GM19023 (cell line): ENCODE measurements around the gene CDH3.

Experiments used
- ATAC-seq: cut with Tn5 transposase; IDR thresholded peaks from one replicate; pipeline ENCODE4 v1.9.1; 2021; ENCODE audit warnings: mild to moderate bottlenecking, moderate library complexity; ENCODE audit not compliant: unreplicated experiment

CDH3 gene

DNA sequence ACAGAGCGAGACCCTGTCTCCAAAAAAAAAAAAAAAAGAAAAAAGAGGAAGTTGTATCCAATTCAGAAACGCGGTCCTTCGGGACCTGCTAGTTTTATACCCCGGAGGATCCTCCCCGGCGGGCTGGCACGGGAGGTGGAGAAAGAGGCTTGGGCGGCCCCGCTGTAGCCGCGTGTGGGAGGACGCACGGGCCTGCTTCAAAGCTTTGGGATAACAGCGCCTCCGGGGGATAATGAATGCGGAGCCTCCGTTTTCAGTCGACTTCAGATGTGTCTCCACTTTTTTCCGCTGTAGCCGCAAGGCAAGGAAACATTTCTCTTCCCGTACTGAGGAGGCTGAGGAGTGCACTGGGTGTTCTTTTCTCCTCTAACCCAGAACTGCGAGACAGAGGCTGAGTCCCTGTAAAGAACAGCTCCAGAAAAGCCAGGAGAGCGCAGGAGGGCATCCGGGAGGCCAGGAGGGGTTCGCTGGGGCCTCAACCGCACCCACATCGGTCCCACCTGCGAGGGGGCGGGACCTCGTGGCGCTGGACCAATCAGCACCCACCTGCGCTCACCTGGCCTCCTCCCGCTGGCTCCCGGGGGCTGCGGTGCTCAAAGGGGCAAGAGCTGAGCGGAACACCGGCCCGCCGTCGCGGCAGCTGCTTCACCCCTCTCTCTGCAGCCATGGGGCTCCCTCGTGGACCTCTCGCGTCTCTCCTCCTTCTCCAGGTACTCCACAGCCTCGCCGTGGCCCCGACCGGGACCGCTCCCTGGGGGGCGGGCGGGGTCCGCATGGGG is at the start of gene CDH3:
Gene CDH3 (plus strand): TSS at position 596 of the 779 bp plus-strand sequence. CDS start 70 bp downstream, at position 666.
- no peak for ATAC-seq

DNA sequence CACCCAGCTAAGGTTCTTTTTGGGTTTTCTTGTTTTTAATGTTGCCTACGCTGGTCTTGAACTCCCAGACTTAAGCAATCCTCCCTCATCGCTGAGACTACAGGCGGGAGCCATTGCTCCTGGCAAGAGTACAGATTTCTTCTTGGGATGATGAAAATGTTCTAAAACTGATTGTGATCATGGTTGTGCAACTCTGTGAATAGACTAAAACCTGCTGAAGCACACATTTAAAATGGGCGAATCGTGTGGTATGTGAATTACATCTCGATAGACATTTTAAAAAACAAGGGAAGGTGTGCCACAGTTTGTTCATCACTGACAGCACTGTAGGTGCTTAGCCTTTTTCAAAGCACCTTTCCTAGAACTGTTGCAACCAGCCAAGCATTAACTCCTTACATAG is 48.8 kb upstream of the CDH3 start:
- ATAC-seq, result no peak

DNA sequence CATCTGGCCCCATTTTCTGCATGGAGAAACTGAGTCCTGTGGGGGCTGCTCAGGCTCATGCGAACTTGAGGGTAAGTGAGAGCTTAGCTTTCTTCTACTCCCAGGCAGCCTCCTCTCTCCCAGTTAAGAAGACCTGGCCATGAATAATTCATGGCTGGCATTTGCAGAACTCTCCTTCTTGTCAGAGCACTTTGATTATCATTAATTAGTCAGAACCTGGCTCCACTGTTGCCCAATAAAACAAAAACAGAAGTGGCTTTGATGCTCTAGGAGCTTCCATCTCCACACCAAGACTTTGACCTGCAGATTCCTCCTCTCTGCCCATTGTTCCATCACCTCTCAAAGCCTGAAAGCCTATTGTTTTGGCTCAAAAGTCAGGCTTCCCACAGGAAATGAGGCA is 45.5 kb upstream of the CDH3 start:
- ATAC-seq, result no peak

DNA sequence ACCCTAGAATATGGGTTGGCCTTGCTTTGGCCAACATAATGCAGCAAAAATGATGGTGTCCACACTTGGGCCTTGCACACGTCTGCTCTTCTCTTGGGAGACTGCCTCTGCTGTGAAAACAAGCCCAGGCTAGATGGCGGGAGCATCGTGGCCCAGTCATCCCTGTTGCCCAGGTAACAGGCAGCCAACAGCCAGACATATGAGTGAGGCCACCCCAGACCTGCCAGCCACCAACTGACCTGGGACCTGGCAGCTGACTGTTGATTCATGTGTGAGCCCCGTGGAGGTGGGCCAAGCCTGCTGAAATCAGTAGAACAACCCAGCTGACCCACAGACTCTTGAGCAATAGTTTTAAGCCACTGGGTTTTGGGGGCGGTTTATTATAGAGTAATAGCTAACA is 39.4 kb upstream of the CDH3 start:
- ATAC-seq, result no peak

DNA sequence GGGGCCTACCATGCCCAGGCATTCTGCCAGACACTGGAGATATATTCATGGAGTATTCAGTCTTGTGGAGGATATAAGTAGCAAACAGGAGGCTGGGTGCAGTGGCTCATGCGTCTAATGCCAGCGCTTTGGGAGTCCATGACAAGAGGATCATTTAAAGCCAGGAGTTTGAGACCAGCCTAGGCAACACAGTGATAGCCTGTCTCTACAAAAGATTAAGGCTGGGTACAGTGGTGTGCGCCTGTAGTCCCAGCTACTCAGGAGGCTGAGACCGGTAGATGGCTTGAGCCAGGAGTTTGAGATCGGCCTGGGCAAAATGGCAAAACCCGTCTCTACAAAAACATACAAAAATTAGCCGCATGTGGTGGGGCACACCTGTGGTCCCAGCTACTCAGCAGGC is 37.7 kb upstream of the CDH3 start:
- no peak for ATAC-seq

DNA sequence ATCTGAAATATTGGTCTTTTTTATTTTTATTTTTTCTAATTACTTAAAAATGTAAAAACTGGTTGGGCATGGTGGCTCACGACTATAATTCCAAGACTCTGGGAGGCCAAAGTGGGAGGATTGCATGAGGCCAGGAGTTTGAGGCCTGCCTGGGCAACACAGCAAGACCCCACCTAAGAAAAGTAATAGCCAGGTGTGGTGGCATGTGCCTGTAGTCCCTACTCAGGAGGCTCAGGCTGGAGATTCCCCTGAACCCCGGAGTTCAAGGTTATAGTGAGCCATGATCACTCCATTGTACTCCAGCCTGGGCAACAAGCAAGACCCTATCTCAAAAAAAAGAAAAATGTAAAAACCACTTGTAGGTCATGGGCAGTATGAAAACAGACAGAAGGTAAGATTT is 36.8 kb upstream of the CDH3 start:
- no peak for ATAC-seq

DNA sequence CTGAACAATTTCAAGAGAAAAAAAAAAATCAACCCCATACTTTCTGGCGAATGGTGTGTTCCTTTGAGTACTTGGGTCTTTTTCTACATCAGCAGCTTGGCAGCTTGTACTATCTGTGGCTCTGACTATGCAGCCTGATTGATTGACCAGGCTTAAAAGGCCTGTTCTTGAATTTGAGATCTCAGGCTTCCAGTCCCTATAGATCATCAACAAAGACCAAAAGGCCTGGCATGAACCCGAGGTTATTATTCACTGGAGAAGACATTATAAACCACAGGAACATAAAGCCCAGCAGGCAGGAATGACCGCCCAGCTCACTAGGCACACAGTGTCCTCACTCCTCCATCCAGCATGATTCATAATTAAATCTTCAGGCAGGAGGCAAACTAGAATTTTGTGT is 32.1 kb upstream of the CDH3 start:
- ATAC-seq, result no peak

DNA sequence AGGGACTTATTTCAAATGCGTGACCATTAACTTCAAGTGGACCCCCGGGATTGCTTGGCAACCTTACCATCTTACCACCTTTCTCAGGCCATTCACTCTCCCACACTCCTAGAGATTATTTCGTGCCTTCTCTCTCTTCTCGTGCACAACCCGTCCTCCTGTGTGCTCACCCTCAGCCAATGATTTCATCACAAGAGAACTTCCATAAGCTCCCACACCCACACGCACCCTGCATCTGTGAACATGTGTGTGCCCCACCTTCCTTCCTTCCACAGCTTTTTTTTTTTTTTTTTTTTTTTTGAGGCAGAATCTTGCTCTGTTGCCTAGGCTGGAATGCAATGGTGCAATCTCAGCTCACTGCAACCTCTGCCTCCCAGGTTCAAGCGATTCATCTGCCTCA is 27.4 kb upstream of the CDH3 start:
- no peak for ATAC-seq

DNA sequence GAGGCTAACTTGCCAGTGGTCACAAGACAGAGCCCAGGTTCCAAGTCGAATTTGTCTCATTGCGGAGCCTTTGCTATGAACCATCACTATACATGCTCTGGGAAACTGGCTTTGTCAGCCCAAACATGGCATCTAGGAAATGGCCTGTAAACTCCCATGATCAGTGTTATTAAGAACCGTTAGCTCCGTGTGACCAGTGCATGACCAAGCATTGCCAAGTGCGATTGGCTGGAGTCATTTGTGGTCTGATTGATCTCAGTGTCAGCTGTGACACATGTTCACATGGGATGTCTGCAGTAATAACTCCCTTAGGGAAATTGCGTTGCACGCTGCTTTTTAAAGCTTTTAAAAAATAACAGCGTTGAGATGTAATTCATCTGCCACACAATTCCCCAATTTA is 18.6 kb upstream of the CDH3 start:
- no peak for ATAC-seq

DNA sequence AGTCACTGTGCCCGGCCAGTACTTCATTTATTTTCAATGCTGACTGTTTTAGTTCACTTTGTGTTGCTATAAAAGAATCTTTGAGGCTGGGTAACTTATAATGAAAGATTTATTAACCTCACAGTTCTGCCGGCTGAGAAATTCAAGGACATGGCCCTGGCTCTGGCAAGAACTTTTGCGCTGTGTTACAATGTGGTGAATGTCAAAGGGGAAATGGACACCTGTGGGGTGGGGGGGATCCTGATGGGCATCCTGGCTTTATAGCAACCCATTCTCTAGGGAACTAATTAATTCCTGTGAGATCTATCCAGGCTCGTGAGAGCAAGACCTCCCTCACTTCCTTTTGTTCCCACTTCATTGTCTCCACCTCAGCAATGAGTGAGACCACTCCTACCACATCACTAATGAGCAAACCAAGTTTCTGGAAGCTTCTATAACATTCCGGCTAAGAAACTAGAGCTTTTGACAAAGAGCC is 17.1 kb upstream of the CDH3 start:
- no peak for ATAC-seq

DNA sequence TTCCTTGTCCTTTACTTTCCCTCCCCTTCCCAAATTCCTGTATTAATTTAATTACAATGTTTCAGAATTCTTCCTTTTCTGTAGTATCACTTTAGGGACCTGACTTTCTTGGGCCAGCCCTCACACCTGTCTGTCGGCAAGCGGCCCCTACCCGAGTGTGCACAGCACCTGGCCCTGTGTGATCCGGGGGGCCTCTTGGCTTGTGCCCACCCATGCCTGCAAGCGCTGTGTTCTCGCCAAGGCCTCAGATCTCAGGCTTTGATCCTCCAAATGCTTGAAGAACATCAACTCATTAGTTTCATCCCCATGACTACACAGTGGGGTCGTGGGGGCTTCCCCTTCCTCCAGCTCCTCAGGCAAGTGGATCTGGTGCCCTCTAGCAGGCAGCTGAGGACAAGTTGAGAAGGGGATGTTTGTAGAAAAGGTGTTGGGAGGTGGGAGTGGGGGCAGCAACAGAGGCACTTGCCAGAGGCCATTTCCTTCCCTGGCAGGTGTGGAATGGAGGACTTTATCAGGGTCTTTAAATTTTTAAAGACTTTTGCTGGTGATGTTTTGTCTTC is 15.7 kb upstream of the CDH3 start:
- ATAC-seq, result no peak

DNA sequence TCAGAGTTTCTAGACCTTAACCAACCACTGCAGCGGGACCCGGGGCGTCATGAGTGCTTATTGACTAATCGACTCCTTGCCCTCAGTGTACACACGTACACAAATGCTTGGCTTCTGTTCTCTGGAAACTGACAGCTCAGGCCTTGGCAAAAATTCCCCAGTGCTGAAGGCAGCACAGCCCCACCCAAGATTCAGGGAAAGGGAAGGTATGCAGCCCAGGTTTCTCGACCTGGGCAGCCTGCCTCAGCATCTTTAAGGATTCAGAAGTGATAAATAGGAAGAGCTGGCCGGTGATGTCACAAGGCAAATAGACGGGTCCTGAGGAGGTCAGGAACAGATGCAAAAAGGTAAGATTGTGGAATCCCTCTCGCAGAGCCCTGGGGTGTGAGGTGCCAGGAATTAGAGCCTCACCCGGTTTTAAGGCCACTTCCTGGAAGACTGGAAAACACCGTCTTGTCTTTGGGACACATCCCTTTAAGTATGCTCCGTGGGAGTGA is 9.0 kb upstream of the CDH3 start:
- no peak for ATAC-seq

DNA sequence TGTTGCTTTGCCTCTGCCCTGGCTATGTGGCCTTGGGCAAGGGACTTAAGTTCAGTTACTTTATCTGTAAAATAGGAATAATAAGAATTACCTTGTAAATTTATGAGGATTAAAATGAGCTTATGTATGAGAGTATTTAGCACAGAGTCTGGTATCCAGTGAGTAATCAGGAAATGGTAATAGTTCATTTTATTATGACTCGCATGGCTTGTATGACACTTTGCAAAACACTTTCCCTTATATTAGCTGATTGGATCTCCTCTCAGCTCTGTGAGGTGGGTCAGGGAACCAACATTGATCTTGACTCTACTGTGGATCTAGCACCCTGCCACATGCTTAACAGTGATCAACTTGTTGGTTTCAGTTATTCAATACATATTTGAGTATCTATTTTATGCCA is 8.3 kb upstream of the CDH3 start:
- ATAC-seq, result no peak

DNA sequence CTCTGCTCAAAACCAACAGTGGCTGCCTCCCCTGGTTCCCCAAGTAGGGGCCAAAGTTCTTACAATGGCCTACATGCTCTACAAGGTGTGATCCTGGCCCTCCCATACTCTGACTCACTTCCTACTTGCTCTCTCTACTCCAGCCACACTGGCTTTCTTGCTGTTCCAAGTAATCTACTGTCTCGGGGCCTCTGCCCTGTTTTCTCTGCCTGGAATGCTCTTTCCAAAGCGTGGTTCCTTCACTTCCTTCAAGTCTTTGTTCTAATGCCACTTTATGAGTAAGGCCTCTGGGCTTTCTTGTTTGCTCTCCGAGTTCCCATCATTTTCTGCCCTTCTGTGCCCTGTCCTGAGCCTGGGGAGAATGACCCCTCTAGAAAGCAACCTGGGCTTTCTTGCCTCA is 4.1 kb upstream of the CDH3 start:
- no peak for ATAC-seq

DNA sequence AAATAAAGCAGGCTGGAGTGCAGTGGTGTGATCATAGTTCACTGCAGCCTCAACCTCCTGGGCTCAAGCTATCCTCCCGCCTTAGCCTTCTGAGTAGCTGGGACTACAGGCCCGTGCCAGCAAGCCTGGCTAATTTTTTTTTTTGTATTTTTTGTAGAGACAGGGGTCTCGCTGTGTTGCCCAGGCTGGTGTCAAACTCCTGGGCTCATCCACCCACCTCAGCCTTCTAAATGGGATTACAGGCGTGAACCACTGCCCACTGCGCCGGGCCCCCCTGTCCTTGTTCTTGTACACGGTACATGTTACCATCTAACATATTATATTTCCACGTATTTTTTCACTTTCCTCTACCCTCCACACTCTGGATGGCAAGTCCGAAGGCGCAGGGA is 3.1 kb upstream of the CDH3 start:
- no peak for ATAC-seq

DNA sequence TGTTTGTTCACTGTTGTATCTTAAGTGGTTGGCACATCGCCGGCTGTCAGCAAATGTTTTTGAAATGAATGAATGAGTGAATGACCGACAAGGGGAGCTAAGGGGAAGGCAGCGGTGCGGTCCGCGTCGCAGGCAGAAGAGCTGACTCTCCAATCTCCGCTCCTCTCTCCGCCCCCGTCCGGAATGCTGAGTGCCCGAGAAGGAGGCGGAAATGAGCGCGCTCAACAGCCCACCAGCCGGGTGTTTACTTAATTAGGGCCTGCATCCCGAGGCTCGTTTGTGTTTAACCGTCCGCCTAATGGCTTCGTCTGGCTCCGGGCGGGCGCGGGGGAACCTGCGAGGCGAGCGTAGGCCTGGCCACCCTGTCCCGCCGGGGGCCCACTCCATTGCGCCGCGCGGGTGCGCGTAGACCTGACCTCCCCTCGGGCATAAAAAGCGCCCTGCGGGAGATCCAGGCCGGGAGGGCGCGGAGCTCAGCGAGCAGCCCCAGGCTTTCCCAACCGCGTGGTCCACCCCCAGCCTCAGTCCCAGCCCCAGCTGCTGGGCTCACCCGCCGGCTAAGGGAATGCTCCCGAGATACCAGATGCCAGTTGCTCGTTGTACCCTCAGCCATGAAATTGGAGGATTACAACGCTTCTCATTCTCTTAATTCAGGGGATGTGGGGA is 2.5 kb upstream of the CDH3 start:
- no peak for ATAC-seq

DNA sequence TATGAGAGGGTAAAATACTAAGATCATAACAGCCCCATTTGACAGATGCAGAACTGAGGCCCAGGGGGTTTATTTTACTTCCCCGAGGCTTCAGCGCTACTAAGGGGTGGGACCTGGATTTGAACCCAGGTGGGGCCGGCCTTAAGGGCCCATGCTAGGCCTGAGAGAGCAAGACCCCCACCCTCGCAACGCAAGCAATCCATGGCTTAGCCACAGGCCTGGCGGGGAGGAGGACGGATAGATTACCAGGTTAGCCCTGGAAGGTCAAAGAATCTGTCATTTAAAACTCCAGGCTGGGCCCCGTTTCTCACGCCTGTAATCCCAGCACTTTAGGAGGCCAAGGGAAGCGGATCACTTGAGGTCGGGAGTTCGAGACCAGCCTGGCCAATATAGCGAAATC is 1.9 kb upstream of the CDH3 start:
- no peak for ATAC-seq

DNA sequence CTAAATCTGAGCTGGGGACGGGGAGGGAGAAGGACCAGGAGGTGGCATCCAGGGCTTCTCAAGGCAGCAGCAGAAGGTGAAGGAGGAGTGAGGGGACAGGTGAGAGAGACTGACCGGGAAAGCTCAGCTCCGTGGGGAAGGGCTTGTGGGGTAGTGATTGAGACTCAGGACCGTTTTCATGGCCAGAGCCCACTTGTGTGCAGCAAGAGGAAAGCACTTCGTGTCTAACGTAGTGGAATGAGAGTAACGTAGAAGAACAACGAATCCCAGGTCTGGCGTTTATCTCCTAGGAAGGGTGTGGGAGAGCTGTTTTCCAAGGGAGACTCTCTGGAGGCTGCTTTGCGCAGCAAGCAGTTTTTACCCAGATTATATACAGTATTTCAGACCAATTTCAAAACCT is 1.3 kb upstream of the CDH3 start:
- no peak for ATAC-seq

DNA sequence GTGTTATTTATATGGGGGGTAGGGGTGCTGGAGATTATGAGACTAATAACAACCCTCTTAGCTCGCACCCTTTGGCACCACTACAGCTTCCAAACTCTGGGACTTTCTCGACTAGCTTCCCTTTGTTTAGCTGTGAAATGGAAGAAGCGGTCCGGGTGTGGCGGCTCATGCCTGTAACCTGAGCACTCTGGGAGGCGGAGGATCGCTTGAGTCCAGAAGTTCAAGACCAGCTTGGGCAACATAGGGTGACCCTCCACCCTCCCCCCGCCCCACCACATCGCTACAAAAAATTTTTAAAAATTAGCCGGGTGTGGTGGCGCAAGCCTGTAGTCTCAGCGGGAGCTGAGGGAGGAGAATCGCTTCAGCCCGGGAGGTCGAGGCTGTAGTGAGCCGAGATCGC is 814 bp upstream of the CDH3 start:
- ATAC-seq, result no peak

DNA sequence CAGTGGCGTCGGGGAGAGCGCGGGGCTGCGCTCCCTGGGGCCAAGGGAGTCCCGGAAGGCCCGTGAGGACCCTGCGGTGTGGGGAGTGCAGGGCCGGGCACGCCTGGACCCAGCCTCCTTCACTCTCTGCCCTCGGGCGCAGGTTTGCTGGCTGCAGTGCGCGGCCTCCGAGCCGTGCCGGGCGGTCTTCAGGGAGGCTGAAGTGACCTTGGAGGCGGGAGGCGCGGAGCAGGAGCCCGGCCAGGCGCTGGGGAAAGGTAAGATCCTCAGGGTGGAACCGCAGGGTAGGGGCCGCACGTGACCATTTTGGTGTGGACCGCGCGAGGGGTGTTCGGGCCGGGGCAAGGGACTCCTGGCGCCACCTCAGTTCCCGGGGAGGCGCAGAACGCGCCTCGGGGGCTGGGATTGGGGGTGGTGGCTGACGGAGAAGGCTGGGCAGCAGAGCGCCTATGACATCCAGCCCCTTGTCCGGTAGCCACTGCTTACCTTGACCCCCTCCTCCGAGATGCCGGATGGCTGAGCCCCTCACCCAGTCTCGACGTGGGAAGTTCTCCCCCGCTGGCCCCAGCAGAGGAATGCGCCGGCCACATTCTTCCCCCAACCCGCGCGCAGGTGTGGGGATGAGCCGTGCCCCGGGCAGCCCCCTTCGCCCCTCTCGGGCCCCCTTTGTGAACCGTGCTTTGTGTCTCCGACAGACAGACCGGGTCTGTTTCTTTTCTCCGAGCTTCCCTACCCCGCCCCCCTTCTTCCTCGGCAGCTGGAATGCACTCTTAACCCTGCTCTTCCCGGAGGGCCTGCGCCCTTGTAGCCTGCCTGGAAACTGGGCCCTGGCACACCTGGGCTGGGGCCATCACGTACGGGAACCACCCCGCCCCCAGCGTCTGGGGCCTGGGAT is 631 bp downstream of the CDH3 start:
- no peak for ATAC-seq
